HUES6 (cell line): ENCODE data around the gene CALN1.

Experiments
- H3K27ac ChIP-seq: 2 replicates; pipeline ENCODE4 v1.7.0; 2013; ENCODE audit warnings: low read depth, mild to moderate bottlenecking, low read length, inconsistent platforms
- H3K27me3 ChIP-seq: 2 replicates; pipeline ENCODE4 v1.6.1; 2013; ENCODE audit warnings: low read length; ENCODE audit not compliant: control insufficient read depth, insufficient read depth
- H3K36me3 ChIP-seq: 2 replicates; pipeline ENCODE4 v1.6.1; 2013; ENCODE audit warnings: low read length; ENCODE audit not compliant: control insufficient read depth, insufficient read depth
- H3K4me1 ChIP-seq: 2 replicates; pipeline ENCODE4 v1.6.1; 2013; ENCODE audit warnings: low read length; ENCODE audit not compliant: control insufficient read depth, insufficient read depth
- H3K4me3 ChIP-seq: 2 replicates; pipeline ENCODE4 v1.5.1; 2013; ENCODE audit warnings: low read depth, low read length
- H3K9ac ChIP-seq: one replicate; pipeline ENCODE4 v1.6.1; 2013; ENCODE audit warnings: mild to moderate bottlenecking, low read length
- H3K9me3 ChIP-seq: 2 replicates; pipeline ENCODE4 v1.6.1; 2013; ENCODE audit warnings: low read depth, low read length; ENCODE audit not compliant: control insufficient read depth, insufficient read depth

CALN1 gene

DNA sequence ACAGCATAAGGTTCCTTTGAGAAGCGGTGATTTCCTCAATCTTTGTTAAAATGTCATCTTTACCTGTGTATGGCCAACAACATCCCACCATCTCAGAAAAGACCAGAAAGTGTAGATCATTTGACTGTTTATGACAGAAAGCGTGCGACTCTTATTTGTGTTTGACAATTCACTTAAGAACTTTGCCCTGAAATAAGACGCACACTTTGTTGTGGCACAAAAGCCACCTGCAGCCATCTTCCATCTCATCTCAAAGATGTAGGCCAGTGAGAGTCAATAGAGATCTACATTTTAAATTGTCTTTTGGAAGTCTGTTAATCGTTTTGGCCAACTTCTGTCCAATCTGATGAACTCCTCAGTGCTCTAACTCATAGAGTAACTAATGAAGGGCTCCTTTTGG, 114.0 kb downstream of the CALN1 start:
- Histone ChIP-seq H3K9ac (no peak overlapping the region), H3K9me3 (no peaks in the 10 kb centered on the region), H3K36me3 (no peaks in the 10 kb centered on the region), H3K4me3 (no peak overlapping the region), H3K27ac (no peak overlapping the region), H3K27me3 (no peaks in the 10 kb centered on the region), H3K4me1 (peaks cover 4% of the 10 kb centered on the region; the same call in 1 of the 2 replicates)

DNA sequence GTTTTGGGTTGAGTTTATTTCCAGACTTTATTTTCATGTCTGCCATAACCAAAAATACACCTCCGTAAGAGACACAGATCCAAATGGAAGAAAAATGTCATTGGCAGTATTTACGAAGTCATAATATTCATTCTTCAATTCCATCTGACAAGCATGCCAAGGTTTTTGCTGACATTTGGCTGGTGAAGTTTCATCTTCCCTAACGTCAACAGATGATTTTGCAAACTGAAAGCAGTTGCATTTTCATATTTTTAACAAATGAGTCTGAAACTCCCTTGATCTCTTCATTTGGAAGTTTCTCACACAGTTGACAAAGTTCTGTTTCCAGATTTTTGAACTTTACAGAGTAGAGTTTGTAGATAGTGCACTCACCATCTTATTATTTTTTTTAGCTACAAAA, 114.5 kb downstream of the CALN1 start:
- H3K4me3 ChIP-seq, result no peak overlapping the region
- H3K9ac ChIP-seq, result no peak overlapping the region
- no peaks in the 10 kb centered on the region for H3K9me3 ChIP-seq
- no peaks in the 10 kb centered on the region for H3K36me3 ChIP-seq
- no peaks in the 10 kb centered on the region for H3K27me3 ChIP-seq
- H3K4me1 ChIP-seq, result peaks cover 4% of the 10 kb centered on the region; the same call in 1 of the 2 replicates
- no peak overlapping the region for H3K27ac ChIP-seq

DNA sequence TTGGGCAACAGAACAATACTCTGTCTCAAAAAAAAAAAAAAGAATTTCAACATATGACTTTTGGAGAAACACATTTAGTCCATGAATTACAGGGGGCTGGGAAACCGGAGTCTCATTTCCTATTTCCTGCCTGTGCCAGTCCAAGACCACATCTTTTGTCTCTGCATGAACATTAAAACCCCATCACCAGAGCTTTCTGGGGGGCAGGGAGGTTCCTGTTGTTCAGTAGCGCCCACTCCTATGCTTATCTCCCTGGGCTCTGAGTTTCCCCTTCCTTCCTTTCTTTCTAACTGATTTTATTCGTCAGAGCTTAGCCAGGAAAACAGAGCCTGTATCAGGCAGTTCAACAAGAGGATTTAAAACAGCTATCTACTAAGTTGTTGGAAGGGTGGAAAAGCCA, 119.3 kb downstream of the CALN1 start:
- H3K36me3 ChIP-seq, result no peaks in the 10 kb centered on the region
- no peak overlapping the region for H3K4me3 ChIP-seq
- H3K27ac ChIP-seq, result no peak overlapping the region
- H3K9ac ChIP-seq, result no peak overlapping the region
- peaks cover 4% of the 10 kb centered on the region; the same call in 1 of the 2 replicates for H3K9me3 ChIP-seq
- H3K27me3 ChIP-seq, result no peaks in the 10 kb centered on the region
- no peaks in the 10 kb centered on the region for H3K4me1 ChIP-seq

GRCh38 chr7:72292118-72292517, 120.0 kb downstream of the CALN1 start:
- no peak overlapping the region for H3K27ac ChIP-seq
- H3K9me3 ChIP-seq, result peaks cover 4% of the 10 kb centered on the region; the same call in 1 of the 2 replicates

GRCh38 chr7:72286519-72286918, 125.6 kb downstream of the CALN1 start:
- Histone ChIP-seq H3K9ac (no peak overlapping the region), H3K27ac (no peak overlapping the region), H3K4me1 (no peaks in the 10 kb centered on the region), H3K4me3 (no peak overlapping the region), H3K27me3 (no peaks in the 10 kb centered on the region), H3K36me3 (no peaks in the 10 kb centered on the region), H3K9me3 (peaks cover 6% of the 10 kb centered on the region; the same call in 1 of the 2 replicates)

More at GRCh38 chr7:72292118-72292517, 120.0 kb downstream of the CALN1 start:
- H3K36me3 ChIP-seq, result no peaks in the 10 kb centered on the region
- H3K9ac ChIP-seq, result no peak overlapping the region
- no peaks in the 10 kb centered on the region for H3K4me1 ChIP-seq
- no peaks in the 10 kb centered on the region for H3K27me3 ChIP-seq
- H3K4me3 ChIP-seq, result no peak overlapping the region

DNA sequence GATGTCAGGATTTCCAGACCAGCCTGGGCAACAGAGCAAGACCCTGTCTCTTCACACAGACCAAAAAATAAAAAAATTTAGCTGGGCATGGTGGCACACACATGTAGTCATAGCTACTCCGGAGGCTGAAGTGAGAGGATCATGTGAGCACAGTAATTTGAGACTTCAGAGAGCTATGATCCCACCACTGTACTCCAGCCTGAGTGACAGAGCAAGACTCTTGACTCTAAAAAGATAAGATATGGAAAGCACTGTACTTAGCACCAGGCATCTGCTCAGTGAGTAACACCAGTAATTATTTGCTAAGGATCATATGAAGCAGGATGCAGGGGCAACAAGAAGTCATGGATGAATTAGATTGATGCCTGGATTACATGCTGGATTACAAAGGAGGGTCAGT, 128.8 kb downstream of the CALN1 start:
- Histone ChIP-seq H3K9ac (no peak overlapping the region), H3K4me3 (no peak overlapping the region), H3K4me1 (no peaks in the 10 kb centered on the region; the same call in 1 of the 2 replicates), H3K27ac (no peak overlapping the region), H3K9me3 (0 out of 2 replicates have a peak, but pooled peaks cover 2% of the 10 kb centered on the region), H3K36me3 (no peaks in the 10 kb centered on the region), H3K27me3 (no peaks in the 10 kb centered on the region; the same call in 1 of the 2 replicates)

- H3K4me1 ChIP-seq, result no peaks in the 10 kb centered on the region; the same call in 1 of the 2 replicates
- H3K27ac ChIP-seq, result no peak overlapping the region
- H3K9ac ChIP-seq, result no peak overlapping the region
Observed at GRCh38 chr7:72281308-72281707, 130.8 kb downstream of the CALN1 start.

GRCh38 chr7:72279203-72279602, 132.9 kb downstream of the CALN1 start:
- H3K27ac ChIP-seq, result no peak overlapping the region
- peaks cover 2% of the 10 kb centered on the region; the same call in 1 of the 2 replicates for H3K36me3 ChIP-seq
- H3K27me3 ChIP-seq, result no peaks in the 10 kb centered on the region; the same call in 1 of the 2 replicates
- no peak overlapping the region for H3K4me3 ChIP-seq
- H3K9me3 ChIP-seq, result peaks cover 16% of the 10 kb centered on the region; the same call in 1 of the 2 replicates
- H3K9ac ChIP-seq, result no peak overlapping the region
- H3K4me1 ChIP-seq, result no peaks in the 10 kb centered on the region; the same call in 1 of the 2 replicates

More at GRCh38 chr7:72281308-72281707, 130.8 kb downstream of the CALN1 start:
- H3K27me3 ChIP-seq, result no peaks in the 10 kb centered on the region; the same call in 1 of the 2 replicates
- H3K9me3 ChIP-seq, result peaks cover 13% of the 10 kb centered on the region; the same call in 1 of the 2 replicates
- H3K4me3 ChIP-seq, result no peak overlapping the region
- H3K36me3 ChIP-seq, result peaks cover under 1% of the 10 kb centered on the region; the same call in 1 of the 2 replicates

DNA sequence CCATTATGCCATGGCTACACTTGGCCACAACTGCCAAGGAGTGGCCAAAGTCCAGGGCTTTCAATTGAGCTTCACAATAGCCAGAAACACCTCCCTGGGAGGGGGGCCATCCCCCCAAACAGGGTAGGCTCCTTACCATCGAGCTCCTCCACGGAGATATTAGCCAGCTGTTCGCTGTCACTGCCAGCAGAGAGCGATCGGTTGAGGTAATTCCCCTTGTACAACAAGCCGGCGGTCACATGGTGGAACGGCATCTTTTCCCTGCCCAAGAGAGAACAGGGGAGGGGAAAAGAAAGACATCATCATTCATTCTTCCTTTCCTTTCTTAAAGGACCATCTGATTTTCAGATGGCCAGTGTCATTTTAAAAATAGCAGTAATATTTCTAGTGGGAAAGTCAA, 133.6 kb downstream of the CALN1 start:
- peaks cover 2% of the 10 kb centered on the region; the same call in 1 of the 2 replicates for H3K36me3 ChIP-seq
- H3K27ac ChIP-seq, result no peak overlapping the region
- H3K4me1 ChIP-seq, result no peaks in the 10 kb centered on the region; the same call in 1 of the 2 replicates
- H3K9ac ChIP-seq, result no peak overlapping the region
- no peak overlapping the region for H3K4me3 ChIP-seq
- peaks cover 15% of the 10 kb centered on the region; the same call in 1 of the 2 replicates for H3K9me3 ChIP-seq
- H3K27me3 ChIP-seq, result no peaks in the 10 kb centered on the region; the same call in 1 of the 2 replicates

- no peak overlapping the region for H3K9ac ChIP-seq
- no peaks in the 10 kb centered on the region; the same call in 1 of the 2 replicates for H3K4me1 ChIP-seq
- H3K9me3 ChIP-seq, result peaks cover 14% of the 10 kb centered on the region; the same call in 1 of the 2 replicates
- no peak overlapping the region for H3K4me3 ChIP-seq
- peaks cover 2% of the 10 kb centered on the region; the same call in 1 of the 2 replicates for H3K36me3 ChIP-seq
- H3K27ac ChIP-seq, result no peak overlapping the region
- H3K27me3 ChIP-seq, result no peaks in the 10 kb centered on the region; the same call in 1 of the 2 replicates
Observed at GRCh38 chr7:72275382-72276070, 136.6 kb downstream of the CALN1 start.

- Histone ChIP-seq H3K27me3 (no peaks in the 10 kb centered on the region), H3K27ac (no peak overlapping the region), H3K4me3 (no peak overlapping the region), H3K36me3 (peaks cover 2% of the 10 kb centered on the region; the same call in 1 of the 2 replicates), H3K9ac (no peak overlapping the region), H3K4me1 (no peaks in the 10 kb centered on the region), H3K9me3 (peaks cover 13% of the 10 kb centered on the region; the same call in 1 of the 2 replicates)
Observed at GRCh38 chr7:72272479-72272878, 139.7 kb downstream of the CALN1 start.
